Stimulated activated CD4-positive, alpha-beta T cell treated with anti-CD3 and anti-CD28 coated beads, Interleukin-1b, Interleukin-23, amount 100 ng/mL, for 24 hours (primary cell): ENCODE measurements around the gene NDUFB6.
"Not testable (repeated sequence)": the region's sequence is repeated elsewhere in the genome, so short reads cannot be mapped to it uniquely, and the experiment has no call there.

Source experiments
- DNase-seq, 4 experiments: peaks; one replicate each; pipeline ENCODE4 v3.0.0-alpha.2; 2020; ENCODE audit warnings: low read depth in 4 of 4, low spot score in 1 of 4

Gene NDUFB6

GRCh38 chr9:32571969-32572899, 725 bp downstream of the NDUFB6 start:
- peak; percentile 30 to 63 (median 41) for DNase-seq

GRCh38 chr9:32570262-32570661, 2.7 kb downstream of the NDUFB6 start:
- no peak for DNase-seq

- no peak for DNase-seq
These were observed 6.2 kb downstream of the NDUFB6 start for GRCh38 chr9:32566770-32567169.

GRCh38 chr9:32565967-32566366, 7.0 kb downstream of the NDUFB6 start:
- DNase-seq = no peak

GRCh38 chr9:32558408-32558934, 14.5 kb downstream of the NDUFB6 start:
- no peak for DNase-seq

GRCh38 chr9:32554591-32554990, 18.4 kb downstream of the NDUFB6 start:
- no peak for DNase-seq

- DNase-seq = no peak
These were observed 18.9 kb downstream of the NDUFB6 start for GRCh38 chr9:32554107-32554506.

- peak; percentile 80 to 84 (median 82) for DNase-seq
These were observed 20.6 kb downstream of the NDUFB6 start, which contains the start of the genes SMIM27 and TOPORS for GRCh38 chr9:32552172-32552872. TSS of gene SMIM27 (plus strand) at chr9:32552327. CDS start at chr9:32552435, 108 bp downstream. TSS of gene TOPORS (minus strand) at chr9:32552586. CDS start at chr9:32552436, 150 bp downstream.

- DNase-seq = peak; percentile 14 to 37 (median 26)
These were observed 21.5 kb downstream of the NDUFB6 start for GRCh38 chr9:32551276-32552051.

GRCh38 chr9:32550562-32551275, 22.2 kb downstream of the NDUFB6 start:
- peak; percentile 63 to 88 (median 77) for DNase-seq

- DNase-seq = no peak
These were observed 22.8 kb downstream of the NDUFB6 start for GRCh38 chr9:32550150-32550561.

- not testable (repeated sequence) for DNase-seq
These were observed 24.7 kb downstream of the NDUFB6 start for GRCh38 chr9:32548213-32548612.

GRCh38 chr9:32545884-32546283, 27.1 kb downstream of the NDUFB6 start:
- DNase-seq = no peak

GRCh38 chr9:32543047-32543446, 29.9 kb downstream of the NDUFB6 start:
- no peak for DNase-seq

GRCh38 chr9:32533816-32534215, 39.1 kb downstream of the NDUFB6 start:
- DNase-seq = no peak

- no peak for DNase-seq
These were observed 39.6 kb downstream of the NDUFB6 start for GRCh38 chr9:32533336-32533735.

GRCh38 chr9:32526707-32527048, 46.3 kb downstream of the NDUFB6 start:
- DNase-seq = no peak

GRCh38 chr9:32526041-32526706, 46.8 kb downstream of the NDUFB6 start, which contains the start of gene RIGI:
TSS of gene RIGI (minus strand) at chr9:32526196. CDS start at chr9:32526166, 30 bp downstream.
- peak; percentile 33 to 67 (median 56) for DNase-seq

- DNase-seq = no peak
These were observed 47.3 kb downstream of the NDUFB6 start for GRCh38 chr9:32525709-32526030.
